Upper lobe of left lung (tissue), 6 donors: ENCODE measurements around the gene PLEKHO1. TPM values are rescaled to one million over a fixed set of nuclear protein-coding genes. Genes with fewer than 3 reads are reported as not detected.
A peak's percentile ranks its signal among the peaks of the same experiment; 100 is the strongest.

Source experiments
- ATAC-seq, 2 donors: fragments of 200-7000 bp; cut with Tn5 transposase; one replicate each; pipeline ENCODE4 v1.9.1; 2022; ENCODE audit warnings: mild to moderate bottlenecking in 2 of 2, moderate library complexity in 2 of 2; ENCODE audit not compliant: low FRiP score in 2 of 2
- DNase-seq, 2 donors: peaks; one replicate each; pipeline ENCODE4 v3.0.0-alpha.2; 2019 to 2020
- H3K27ac ChIP-seq, 4 donors: fragments of 200-600 bp; sonication (generic); one replicate each; pipeline ENCODE4 v1.5.1; 2016 to 2019
- H3K27me3 ChIP-seq, 4 donors: fragments of 200-600 bp; sonication (generic); one replicate each; pipeline ENCODE4 v1.5.1; 2017 to 2019
- H3K36me3 ChIP-seq, 4 donors: fragments of 200-600 bp; sonication (generic); one replicate each; pipeline ENCODE4 v1.5.1; 2016 to 2019
- H3K4me1 ChIP-seq, 4 donors: fragments of 200-600 bp; sonication (generic); one replicate each; pipeline ENCODE4 v1.5.1; 2018 to 2019
- H3K4me3 ChIP-seq, 4 donors: fragments of 200-600 bp; sonication (generic); one replicate each; pipeline ENCODE4 v1.5.1; 2017 to 2019; ENCODE audit warnings: mild to moderate bottlenecking in 2 of 4, moderate library complexity in 1 of 4
- H3K9me3 ChIP-seq, 4 donors: fragments of 200-600 bp; sonication (generic); one replicate each; pipeline ENCODE4 v1.5.1; 2018 to 2019
- EP300 ChIP-seq, 4 donors: sonication (generic); formaldehyde crosslinking; IDR thresholded peaks; one replicate each; pipeline ENCODE4 v1.5.1; 2017; ENCODE audit warnings: antibody characterized with exemption in 4 of 4, control low read depth in 2 of 4
- POLR2A ChIP-seq, 4 donors: fragments of 450-650 bp; IDR thresholded peaks; one replicate each; pipeline ENCODE4 v1.5.1; 2016 to 2017; ENCODE audit warnings: antibody characterized with exemption in 4 of 4, mild to moderate bottlenecking in 2 of 4
- POLR2AphosphoS5 ChIP-seq, 2 donors: sonication (generic); formaldehyde crosslinking; IDR thresholded peaks; one replicate each; pipeline ENCODE4 v1.5.1; 2017; ENCODE audit warnings: antibody characterized with exemption in 2 of 2
- WGBS, 2 donors: methylation state at CpG; one replicate each; pipeline ENCODE4 v1.1.5; 2017 to 2018; 5-methylcytosine and 5-hydroxymethylcytosine counted together
- total RNA-seq, 6 donors: library from RNA; depleted of rRNA in 4 of 6; stranded (reverse); fragments of >200 nt in 4 of 6; gene quantifications; one replicate each; pipeline versions ENCODE4 v1.1.0 to v1.2.1, GENCODE V29; 2016 to 2021
- TF ChIP-seq, protein P1 (sequence below), 6 experiments: fragments of 450-650 bp in 4 of 6; fragments of 200-600 bp in 2 of 6; sonication (generic) in 2 of 6; IDR thresholded peaks; one replicate each; pipeline ENCODE4 v1.5.1; 2016 to 2019; ENCODE audit warnings: antibody characterized with exemption in 6 of 6
- donor health status: DM: no; HTN: no; CAD: no; lungs with moderate emphysema.
- donor health status: DM: no; HTN: yes; CAD: no; lungs with severe emphysema.

Gene PLEKHO1
- total RNA-seq, 6 donors from 2014 or later: 27.8 to 111 (median 61.9) TPM

DNA sequence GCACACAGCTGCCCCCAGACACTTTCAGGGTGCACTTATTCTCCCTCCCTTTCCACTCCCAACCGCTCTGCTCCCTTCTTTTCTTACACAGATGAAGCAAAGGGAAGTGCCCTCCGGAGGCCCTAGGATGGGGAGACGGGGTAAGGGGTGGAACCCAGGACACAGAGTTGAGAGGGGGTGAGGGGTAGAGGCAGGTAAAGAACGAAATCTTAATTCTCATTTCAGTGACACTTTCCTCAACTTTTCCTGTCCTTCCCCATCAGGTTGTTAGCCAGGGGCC is 12.8 kb downstream of the PLEKHO1 start:
- H3K4me1 ChIP-seq: peaks cover 29 to 67% (median 45%) of the 10 kb centered on the region in 4 donors
- ATAC-seq (no peak), DNase-seq (no peak)
- no peaks in the 10 kb centered on the region for H3K27me3 ChIP-seq
- no peak for TF ChIP-seq POLR2AphosphoS5 (IDR thresholded peaks at IDR 0.05)
- no peak for TF ChIP-seq POLR2A (IDR thresholded peaks at IDR 0.05)
- no peak for TF ChIP-seq EP300 (IDR thresholded peaks at IDR 0.05)
- TF ChIP-seq, protein P1, sequence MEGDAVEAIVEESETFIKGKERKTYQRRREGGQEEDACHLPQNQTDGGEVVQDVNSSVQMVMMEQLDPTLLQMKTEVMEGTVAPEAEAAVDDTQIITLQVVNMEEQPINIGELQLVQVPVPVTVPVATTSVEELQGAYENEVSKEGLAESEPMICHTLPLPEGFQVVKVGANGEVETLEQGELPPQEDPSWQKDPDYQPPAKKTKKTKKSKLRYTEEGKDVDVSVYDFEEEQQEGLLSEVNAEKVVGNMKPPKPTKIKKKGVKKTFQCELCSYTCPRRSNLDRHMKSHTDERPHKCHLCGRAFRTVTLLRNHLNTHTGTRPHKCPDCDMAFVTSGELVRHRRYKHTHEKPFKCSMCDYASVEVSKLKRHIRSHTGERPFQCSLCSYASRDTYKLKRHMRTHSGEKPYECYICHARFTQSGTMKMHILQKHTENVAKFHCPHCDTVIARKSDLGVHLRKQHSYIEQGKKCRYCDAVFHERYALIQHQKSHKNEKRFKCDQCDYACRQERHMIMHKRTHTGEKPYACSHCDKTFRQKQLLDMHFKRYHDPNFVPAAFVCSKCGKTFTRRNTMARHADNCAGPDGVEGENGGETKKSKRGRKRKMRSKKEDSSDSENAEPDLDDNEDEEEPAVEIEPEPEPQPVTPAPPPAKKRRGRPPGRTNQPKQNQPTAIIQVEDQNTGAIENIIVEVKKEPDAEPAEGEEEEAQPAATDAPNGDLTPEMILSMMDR (IDR thresholded peaks at IDR 0.05): no peak
- H3K27ac ChIP-seq: peak overlapping the region; percentile 80 to 91 (median 88)
- WGBS, 2 donors: 34 to 64% methylated on average over 4 of the region's 4 CpGs
- H3K9me3 ChIP-seq: no peaks in the 10 kb centered on the region
- H3K4me3 ChIP-seq: peak overlapping the region in 3 of 4 donors; percentile 30 to 40 (median 37)
- H3K36me3 ChIP-seq: peaks cover 0 to 22% (median 15%) of the 10 kb centered on the region in 4 donors

DNA sequence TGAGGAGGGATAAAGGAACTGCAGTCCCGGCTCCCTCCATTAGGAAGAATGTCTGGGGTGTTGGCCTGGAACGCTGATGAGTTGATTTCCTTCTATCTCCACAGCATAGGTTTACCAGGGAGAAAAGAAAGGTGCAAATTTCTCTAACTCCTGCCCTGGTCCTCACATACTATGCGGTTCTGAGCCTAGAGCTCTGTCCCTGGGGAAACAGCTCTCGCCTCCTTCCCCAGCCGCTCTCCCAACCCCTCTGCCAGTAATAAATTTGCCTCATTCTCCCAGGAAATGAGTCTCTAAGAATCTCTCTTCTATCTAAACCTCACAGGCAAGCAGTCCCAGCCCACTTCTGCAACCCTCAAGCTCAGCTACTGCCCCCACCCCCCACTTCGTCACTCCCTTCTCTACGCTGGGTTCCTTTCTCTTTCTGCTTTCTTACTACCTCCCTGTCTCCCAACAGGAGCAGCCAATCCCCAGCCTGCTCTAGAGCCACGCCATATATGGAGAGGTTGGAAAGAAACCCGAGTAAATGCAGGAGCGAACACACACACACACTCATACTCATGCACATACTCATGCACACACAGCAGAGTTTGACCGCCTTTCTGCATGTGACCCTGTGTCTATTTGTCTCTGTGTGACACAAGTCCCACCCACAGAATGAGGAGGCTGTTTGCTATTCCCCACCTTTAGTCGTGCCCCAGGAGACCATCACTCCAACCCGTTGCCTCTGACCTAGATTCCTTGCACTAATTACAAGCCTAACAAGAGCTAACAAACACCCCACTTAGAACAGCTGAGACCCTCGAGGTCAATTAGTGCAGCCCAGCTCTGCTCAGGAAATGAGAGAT is 13.4 kb downstream of the PLEKHO1 start:
- TF ChIP-seq POLR2AphosphoS5 (IDR thresholded peaks at IDR 0.05): peak; percentile 64 to 71
- TF ChIP-seq POLR2A (IDR thresholded peaks at IDR 0.05): peak in 2 of 4 donors; percentile 51 to 78
- TF ChIP-seq, protein P1 (IDR thresholded peaks at IDR 0.05): peak in 2 of 6 experiments; percentile 21 to 45
- no peak for TF ChIP-seq EP300 (IDR thresholded peaks at IDR 0.05)

DNA sequence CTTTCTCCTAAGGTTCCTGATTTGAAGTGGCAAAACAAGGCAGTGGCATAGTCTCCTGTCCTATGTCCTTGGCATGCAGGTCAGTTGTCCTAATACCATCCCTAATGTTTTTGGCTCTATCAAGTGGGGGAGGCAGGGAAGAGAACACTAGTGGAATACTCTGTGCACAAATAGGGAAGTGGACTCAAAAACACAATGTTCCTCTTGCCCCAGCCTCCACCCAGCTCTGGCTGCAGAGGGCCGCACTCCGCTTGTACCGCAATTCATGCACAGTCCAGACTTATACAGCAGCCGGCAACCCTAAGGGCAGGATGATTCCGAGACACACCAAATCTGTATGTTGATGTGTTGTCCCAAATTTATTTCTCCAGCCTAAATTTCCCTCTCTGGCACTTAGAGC is 14.5 kb downstream of the PLEKHO1 start:
- TF ChIP-seq POLR2A (IDR thresholded peaks at IDR 0.05) (no peak), EP300 (IDR thresholded peaks at IDR 0.05) (no peak), POLR2AphosphoS5 (IDR thresholded peaks at IDR 0.05) (no peak)
- TF ChIP-seq, protein P1 (IDR thresholded peaks at IDR 0.05): no peak
- no peaks in the 10 kb centered on the region for H3K27me3 ChIP-seq
- H3K36me3 ChIP-seq: peaks cover 0 to 6% (median 4%) of the 10 kb centered on the region in 4 donors
- peaks cover 30 to 66% (median 41%) of the 10 kb centered on the region in 4 donors for H3K4me1 ChIP-seq
- 71 to 96% methylated on average over 5 of the region's 5 CpGs for WGBS, 2 donors
- H3K4me3 ChIP-seq: no peak overlapping the region
- ATAC-seq (peak in 1 of 2 donors; percentile 34), DNase-seq (peak in 1 of 2 donors; percentile 56)
- H3K9me3 ChIP-seq: no peaks in the 10 kb centered on the region
- H3K27ac ChIP-seq: peak overlapping the region; percentile 80 to 91 (median 88)

More for the DNA sequence above, 13.4 kb downstream of the PLEKHO1 start:
- WGBS, 2 donors: 21 to 27% methylated on average over 14 of the region's 14 CpGs
- Histone ChIP-seq H3K27me3 (no peaks in the 10 kb centered on the region), H3K36me3 (peaks cover 0 to 16% (median 11%) of the 10 kb centered on the region in 4 donors), H3K4me3 (peak overlapping the region in 3 of 4 donors; percentile 30 to 40 (median 37)), H3K9me3 (no peaks in the 10 kb centered on the region), H3K27ac (peak overlapping the region; percentile 80 to 91 (median 88)), H3K4me1 (peaks cover 29 to 67% (median 45%) of the 10 kb centered on the region in 4 donors)
- ATAC-seq (peak; percentile 94 to 95), DNase-seq (peak in 1 of 2 donors; percentile 90)

DNA sequence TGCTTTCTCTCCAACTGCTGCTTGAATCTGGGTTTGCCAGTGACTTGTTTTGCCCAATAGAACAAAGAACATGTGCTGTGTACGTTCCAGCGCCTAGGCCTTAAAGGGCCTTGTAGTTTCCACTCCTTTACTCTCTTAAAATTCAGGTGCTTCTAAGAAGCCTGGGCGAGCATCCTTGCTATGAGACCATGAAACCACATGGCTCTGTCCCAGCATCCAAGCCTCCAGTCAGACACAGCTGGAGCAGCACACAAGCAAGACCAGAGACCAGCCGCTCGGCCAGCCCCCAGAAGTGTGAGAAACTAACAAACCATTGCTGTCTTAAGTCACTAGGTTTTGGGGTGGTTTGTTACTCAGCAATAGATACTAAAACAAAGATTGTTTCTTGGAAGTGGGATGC is 15.1 kb downstream of the PLEKHO1 start:
- no peak for DNase-seq
- Histone ChIP-seq H3K9me3 (no peaks in the 10 kb centered on the region), H3K4me3 (no peak overlapping the region), H3K27me3 (no peaks in the 10 kb centered on the region), H3K4me1 (peaks cover 30 to 61% (median 38%) of the 10 kb centered on the region in 4 donors), H3K27ac (peak overlapping the region; percentile 24 to 91 (median 84)), H3K36me3 (peaks cover 0 to 2% (median under 1%) of the 10 kb centered on the region in 4 donors)
- TF ChIP-seq, protein P1 (IDR thresholded peaks at IDR 0.05): no peak
- TF ChIP-seq POLR2AphosphoS5 (IDR thresholded peaks at IDR 0.05) (no peak), POLR2A (IDR thresholded peaks at IDR 0.05) (no peak)
- WGBS, 2 donors: 71 to 90% methylated on average over 5 of the region's 5 CpGs
- ATAC-seq: no peak
